Measurements from ENCODE around the gene ADTRP. TPM values are rescaled to one million over a fixed set of nuclear protein-coding genes. Genes with fewer than 3 reads are reported as not detected.

The ADTRP gene
- total RNA-seq, 2 experiments from 2014 or later = 49.4 to 52.1 TPM

DNA sequence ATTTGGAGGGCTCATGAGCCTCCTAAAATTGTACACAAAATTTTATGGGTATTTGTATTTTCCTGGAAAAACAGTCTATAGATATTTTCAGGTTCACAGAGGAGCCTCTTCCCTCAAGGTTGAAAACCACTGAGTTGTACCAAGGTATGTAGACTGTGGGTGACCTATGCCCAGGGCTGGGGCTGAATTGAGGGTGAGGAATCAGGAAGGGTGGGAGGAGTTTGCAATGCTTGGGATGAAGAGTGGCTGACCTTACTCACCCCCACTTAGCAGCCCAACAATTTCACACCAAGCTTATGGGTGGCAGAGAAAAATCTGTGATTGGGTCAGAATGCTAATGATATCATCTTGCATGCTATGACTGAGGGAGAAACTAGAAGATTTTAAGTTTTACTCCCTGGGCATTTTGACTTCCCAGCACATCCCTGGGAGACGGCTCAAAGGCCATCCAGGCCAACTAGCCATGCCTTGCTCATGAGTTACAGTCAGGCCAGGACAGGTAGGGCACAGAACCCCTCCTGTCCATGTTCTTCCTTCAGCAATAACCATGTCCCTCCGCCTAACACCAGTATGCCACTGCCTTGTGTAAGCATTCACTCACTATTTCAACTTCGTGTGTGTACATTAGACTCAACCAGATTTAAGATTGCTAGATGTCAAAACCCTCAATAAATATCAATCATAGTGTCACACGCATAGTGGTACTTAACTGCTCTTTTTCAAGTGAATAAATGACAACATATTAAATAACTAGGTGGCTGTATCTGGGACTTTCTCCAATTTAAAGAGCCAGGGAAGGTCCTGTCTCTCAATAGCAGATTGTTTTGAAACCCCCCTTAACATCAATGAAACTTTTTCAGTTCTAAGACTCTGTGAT lies 16.6 kb downstream of the ADTRP start:
- peaks cover 19% of the 10 kb centered on the region for H3K4me1 Mint-ChIP-seq (ENCODE audit: low read depth)
- peaks cover 8% of the 10 kb centered on the region for H3K9me3 Mint-ChIP-seq
- no peaks in the 10 kb centered on the region for H3K36me3 Mint-ChIP-seq (ENCODE audit: low read depth)
- no peaks in the 10 kb centered on the region for H3K27me3 Mint-ChIP-seq (ENCODE audit: low read depth)
- intact Hi-C loops (cut with micrococcal nuclease) = no loop called here
- CTCF ChIA-PET = no interaction called here
- DNase-seq = no peak
- H3K27ac Mint-ChIP-seq = no peak overlapping the region
- no peak overlapping the region for H3K4me3 Mint-ChIP-seq

DNA sequence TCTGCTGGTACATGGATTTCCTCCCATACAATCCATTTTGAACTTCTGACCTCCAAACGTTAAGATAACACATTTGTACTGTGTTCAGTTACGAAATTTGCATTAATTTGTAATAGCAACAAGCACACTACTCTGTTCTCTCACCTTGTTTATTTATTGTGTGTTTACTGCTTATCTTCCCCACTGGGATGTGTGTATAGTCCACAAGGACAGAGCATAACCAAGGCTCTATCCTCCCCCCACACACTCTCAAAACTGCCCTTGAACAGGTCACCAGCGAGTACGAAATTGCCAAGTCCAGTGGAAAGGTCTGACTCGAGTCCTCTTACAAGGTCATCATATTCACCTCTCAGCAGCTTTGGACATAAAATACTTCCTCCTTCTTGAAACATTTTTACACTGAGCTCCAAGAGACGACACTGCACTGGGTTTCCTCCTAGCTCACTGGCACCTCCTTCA lies 18.6 kb downstream of the ADTRP start:
- CTCF ChIA-PET = no interaction called here
- Mint-ChIP-seq H3K9me3 (peaks cover 13% of the 10 kb centered on the region), H3K4me3 (no peak overlapping the region), H3K36me3 (ENCODE audit: low read depth) (no peaks in the 10 kb centered on the region), H3K4me1 (ENCODE audit: low read depth) (peaks cover 20% of the 10 kb centered on the region), H3K27me3 (ENCODE audit: low read depth) (no peaks in the 10 kb centered on the region), H3K27ac (no peak overlapping the region)
- intact Hi-C loops (cut with micrococcal nuclease) = no loop called here
- DNase-seq = no peak

DNA sequence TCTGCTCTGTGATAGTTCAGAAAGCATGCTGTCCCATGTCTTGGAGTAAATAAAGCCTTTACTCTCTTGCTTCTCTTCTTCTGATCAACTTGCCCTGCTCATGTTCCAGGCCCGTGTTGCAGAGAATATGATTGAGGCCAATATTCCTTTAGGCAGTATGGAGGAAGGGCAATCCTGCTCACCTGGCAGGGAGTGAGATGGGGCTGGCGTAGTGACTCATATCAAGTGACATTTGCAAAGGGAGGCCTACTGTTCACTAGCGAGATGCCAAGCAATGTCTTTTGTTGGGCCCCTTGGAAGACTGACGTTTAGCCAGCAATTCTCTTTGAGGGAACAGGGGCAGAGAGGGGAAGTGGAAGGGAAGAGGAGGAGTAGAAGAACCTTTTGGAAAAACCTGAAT lies 19.7 kb downstream of the ADTRP start:
- Mint-ChIP-seq H3K27me3 (ENCODE audit: low read depth) (no peaks in the 10 kb centered on the region), H3K4me1 (ENCODE audit: low read depth) (peaks cover 14% of the 10 kb centered on the region), H3K27ac (no peak overlapping the region), H3K4me3 (no peak overlapping the region), H3K36me3 (ENCODE audit: low read depth) (no peaks in the 10 kb centered on the region), H3K9me3 (peaks cover 13% of the 10 kb centered on the region)
- intact Hi-C loops (cut with micrococcal nuclease) = no loop called here
- CTCF ChIA-PET = no interaction called here
- no peak for DNase-seq

GRCh38 chr6:11756726-11757125 lies 21.9 kb downstream of the ADTRP start:
- CTCF ChIA-PET = no interaction called here
- Mint-ChIP-seq H3K4me1 (ENCODE audit: low read depth) (peaks cover 13% of the 10 kb centered on the region), H3K27me3 (ENCODE audit: low read depth) (no peaks in the 10 kb centered on the region), H3K4me3 (no peak overlapping the region), H3K36me3 (ENCODE audit: low read depth) (no peaks in the 10 kb centered on the region), H3K27ac (no peak overlapping the region), H3K9me3 (peaks cover 13% of the 10 kb centered on the region)
- intact Hi-C loops (cut with micrococcal nuclease) = no loop called here
- DNase-seq = no peak

- intact Hi-C loops (cut with micrococcal nuclease) = no loop called here
- peaks cover 13% of the 10 kb centered on the region for H3K9me3 Mint-ChIP-seq
These were observed 22.3 kb downstream of the ADTRP start for GRCh38 chr6:11756292-11756691.

DNA sequence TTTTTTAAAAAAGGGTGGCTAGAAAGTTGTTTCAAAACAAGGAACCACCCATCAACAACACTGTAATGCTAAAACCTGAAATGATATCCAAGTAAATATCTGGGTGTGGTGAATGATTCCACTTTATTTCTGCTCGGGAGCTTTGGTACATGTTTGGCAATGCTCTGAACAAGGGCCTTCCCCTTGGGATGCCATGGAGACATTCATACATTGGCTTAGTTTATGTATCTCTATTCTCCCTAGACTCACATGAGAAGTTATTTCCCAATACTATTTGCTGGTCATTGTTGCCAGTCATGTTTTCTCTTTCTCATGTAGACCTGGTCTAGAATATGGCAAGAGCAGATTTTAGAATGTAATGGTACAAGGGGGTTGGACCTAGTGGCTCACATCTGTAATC lies 22.9 kb downstream of the ADTRP start:
- no peaks in the 10 kb centered on the region for H3K36me3 Mint-ChIP-seq (ENCODE audit: low read depth)

More at GRCh38 chr6:11756292-11756691, 22.3 kb downstream of the ADTRP start:
- Mint-ChIP-seq H3K4me3 (no peak overlapping the region), H3K27ac (no peak overlapping the region), H3K27me3 (ENCODE audit: low read depth) (no peaks in the 10 kb centered on the region), H3K36me3 (ENCODE audit: low read depth) (no peaks in the 10 kb centered on the region), H3K4me1 (ENCODE audit: low read depth) (peaks cover 13% of the 10 kb centered on the region)
- DNase-seq = no peak
- CTCF ChIA-PET = no interaction called here

DNA sequence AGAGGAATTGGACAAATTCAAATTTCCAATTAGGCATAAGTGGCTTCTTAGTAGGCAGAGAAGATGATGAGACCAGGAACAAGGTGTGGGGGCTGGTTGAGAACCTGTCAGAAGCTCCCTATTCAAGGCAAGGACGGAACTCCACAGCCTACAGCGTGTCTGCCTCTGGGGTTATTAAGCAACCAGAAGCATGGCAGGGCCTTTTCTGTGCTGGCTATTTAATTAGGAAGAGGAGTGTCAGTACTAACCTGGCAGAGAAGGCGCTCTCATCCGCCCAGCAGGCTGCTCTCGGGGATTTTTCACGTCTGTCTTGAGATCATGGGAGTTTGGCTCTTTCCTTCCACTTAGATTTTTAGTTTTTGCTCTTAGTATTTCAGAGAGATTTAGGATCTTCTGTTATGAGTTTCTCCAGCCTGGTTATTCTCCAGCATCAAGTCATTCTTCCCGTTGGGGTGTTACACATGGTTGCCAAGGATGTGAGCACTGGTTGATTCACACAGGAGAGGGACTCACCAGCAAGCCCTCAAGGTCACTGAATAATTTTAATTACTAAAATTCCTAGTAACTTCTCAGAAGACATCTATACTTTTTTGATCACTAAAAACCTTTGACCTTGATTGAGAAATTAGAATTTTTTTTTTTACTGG lies 23.9 kb downstream of the ADTRP start:
- H3K4me3 Mint-ChIP-seq = no peak overlapping the region
- intact Hi-C loops (cut with micrococcal nuclease) = no loop called here
- peaks cover 13% of the 10 kb centered on the region for H3K9me3 Mint-ChIP-seq
- no peaks in the 10 kb centered on the region for H3K36me3 Mint-ChIP-seq (ENCODE audit: low read depth)
- no peak overlapping the region for H3K27ac Mint-ChIP-seq
- H3K4me1 Mint-ChIP-seq (ENCODE audit: low read depth) = peaks cover 13% of the 10 kb centered on the region
- no peaks in the 10 kb centered on the region for H3K27me3 Mint-ChIP-seq (ENCODE audit: low read depth)
- DNase-seq = no peak
- CTCF ChIA-PET = no interaction called here

More for the DNA sequence above, 22.9 kb downstream of the ADTRP start:
- CTCF ChIA-PET = no interaction called here
- DNase-seq = no peak
- Mint-ChIP-seq H3K27me3 (ENCODE audit: low read depth) (no peaks in the 10 kb centered on the region), H3K4me1 (ENCODE audit: low read depth) (peaks cover 13% of the 10 kb centered on the region), H3K27ac (no peak overlapping the region), H3K4me3 (no peak overlapping the region), H3K9me3 (peaks cover 13% of the 10 kb centered on the region)
- intact Hi-C loops (cut with micrococcal nuclease) = no loop called here

GRCh38 chr6:11753798-11754197 lies 24.8 kb downstream of the ADTRP start:
- Mint-ChIP-seq H3K4me1 (ENCODE audit: low read depth) (peaks cover 13% of the 10 kb centered on the region), H3K9me3 (peaks cover 13% of the 10 kb centered on the region), H3K27me3 (ENCODE audit: low read depth) (no peaks in the 10 kb centered on the region), H3K36me3 (ENCODE audit: low read depth) (no peaks in the 10 kb centered on the region), H3K4me3 (no peak overlapping the region), H3K27ac (no peak overlapping the region)
- intact Hi-C loops (cut with micrococcal nuclease) = no loop called here
- CTCF ChIA-PET = no interaction called here
- DNase-seq = no peak

GRCh38 chr6:11752360-11752759 lies 26.2 kb downstream of the ADTRP start:
- H3K27ac Mint-ChIP-seq = no peak overlapping the region
- intact Hi-C loops (cut with micrococcal nuclease) = no loop called here
- H3K4me1 Mint-ChIP-seq (ENCODE audit: low read depth) = peaks cover 11% of the 10 kb centered on the region
- CTCF ChIA-PET = interaction anchor here (0.7 to 1.2 kb wide), 3 partner anchors 26 to 408 kb away, joined by 3 to 4 read pairs (median 3); partner anchors contain the start of gene ADTRP
- no peaks in the 10 kb centered on the region for H3K36me3 Mint-ChIP-seq (ENCODE audit: low read depth)
- no peaks in the 10 kb centered on the region for H3K27me3 Mint-ChIP-seq (ENCODE audit: low read depth)
- peaks cover 7% of the 10 kb centered on the region for H3K9me3 Mint-ChIP-seq
- no peak overlapping the region for H3K4me3 Mint-ChIP-seq
- DNase-seq = no peak

- H3K4me3 Mint-ChIP-seq = no peak overlapping the region
- no peaks in the 10 kb centered on the region for H3K9me3 Mint-ChIP-seq
- intact Hi-C loops (cut with micrococcal nuclease) = no loop called here
- H3K4me1 Mint-ChIP-seq (ENCODE audit: low read depth) = peaks cover 1% of the 10 kb centered on the region
- no peaks in the 10 kb centered on the region for H3K27me3 Mint-ChIP-seq (ENCODE audit: low read depth)
- H3K36me3 Mint-ChIP-seq (ENCODE audit: low read depth) = no peaks in the 10 kb centered on the region
- H3K27ac Mint-ChIP-seq = no peak overlapping the region
- DNase-seq = no peak
- CTCF ChIA-PET = no interaction called here
These were observed 27.9 kb downstream of the ADTRP start for GRCh38 chr6:11750682-11751081.

- Mint-ChIP-seq H3K4me1 (ENCODE audit: low read depth) (peaks cover 2% of the 10 kb centered on the region), H3K4me3 (no peak overlapping the region), H3K9me3 (peaks cover 5% of the 10 kb centered on the region), H3K36me3 (ENCODE audit: low read depth) (peaks cover 1% of the 10 kb centered on the region), H3K27me3 (ENCODE audit: low read depth) (no peaks in the 10 kb centered on the region), H3K27ac (no peak overlapping the region)
- intact Hi-C loops (cut with micrococcal nuclease) = no loop called here
- no peak for DNase-seq
- CTCF ChIA-PET = no interaction called here
These were observed 29.9 kb downstream of the ADTRP start for GRCh38 chr6:11748591-11749210.

- intact Hi-C loops (cut with micrococcal nuclease) = no loop called here
- Mint-ChIP-seq H3K36me3 (ENCODE audit: low read depth) (peaks cover 1% of the 10 kb centered on the region), H3K9me3 (peaks cover 5% of the 10 kb centered on the region), H3K4me3 (no peak overlapping the region), H3K27ac (no peak overlapping the region), H3K4me1 (ENCODE audit: low read depth) (peaks cover 2% of the 10 kb centered on the region), H3K27me3 (ENCODE audit: low read depth) (no peaks in the 10 kb centered on the region)
- DNase-seq = no peak
- CTCF ChIA-PET = no interaction called here
These were observed 31.6 kb downstream of the ADTRP start for GRCh38 chr6:11747021-11747420.

All from activated naive CD4-positive, alpha-beta T cell treated with anti-CD3 and anti-CD28 coated beads for 36 hours (primary cell).